Stimulated activated CD8-positive, alpha-beta memory T cell treated with anti-CD3 and anti-CD28 coated beads, Interleukin-12 subunit alpha, Interleukin-12 subunit beta, amount 100 ng/mL, for 24 hours (primary cell): ENCODE results near the gene COASY.
"Not testable (repeated sequence)": the region's sequence is repeated elsewhere in the genome, so short reads cannot be mapped to it uniquely, and the experiment has no call there.

Experiments
- DNase-seq: peaks from one replicate; pipeline ENCODE4 v3.0.0-alpha.2; 2020; ENCODE audit errors: extremely low read depth

The COASY gene

DNA sequence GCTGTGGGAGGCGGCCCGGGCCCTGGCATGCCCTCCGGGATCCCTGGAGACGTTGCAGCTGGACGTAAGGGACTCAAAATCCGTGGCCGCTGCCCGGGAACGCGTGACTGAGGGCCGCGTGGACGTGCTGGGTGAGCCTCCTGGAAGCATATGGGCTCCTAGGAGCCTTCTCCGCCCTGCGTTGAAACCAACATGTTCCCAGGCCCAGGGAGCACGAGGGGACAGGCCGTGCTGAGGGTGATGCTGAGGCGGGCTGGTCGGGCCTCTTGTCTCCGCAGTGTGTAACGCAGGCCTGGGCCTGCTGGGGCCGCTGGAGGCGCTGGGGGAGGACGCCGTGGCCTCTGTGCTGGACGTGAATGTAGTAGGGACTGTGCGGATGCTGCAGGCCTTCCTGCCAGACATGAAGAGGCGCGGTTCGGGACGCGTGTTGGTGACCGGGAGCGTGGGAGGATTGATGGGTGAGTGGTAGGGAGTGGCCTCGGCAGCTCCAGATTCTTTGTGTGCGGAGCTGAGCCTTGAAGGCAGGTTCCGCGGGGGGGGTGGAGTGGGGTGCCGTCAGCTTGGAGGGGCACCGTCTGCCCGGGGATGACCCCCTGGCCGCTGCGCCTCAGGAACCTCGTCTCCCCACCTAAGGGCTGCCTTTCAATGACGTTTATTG lies 8.7 kb upstream of the COASY start:
- DNase-seq, result no peak

DNA sequence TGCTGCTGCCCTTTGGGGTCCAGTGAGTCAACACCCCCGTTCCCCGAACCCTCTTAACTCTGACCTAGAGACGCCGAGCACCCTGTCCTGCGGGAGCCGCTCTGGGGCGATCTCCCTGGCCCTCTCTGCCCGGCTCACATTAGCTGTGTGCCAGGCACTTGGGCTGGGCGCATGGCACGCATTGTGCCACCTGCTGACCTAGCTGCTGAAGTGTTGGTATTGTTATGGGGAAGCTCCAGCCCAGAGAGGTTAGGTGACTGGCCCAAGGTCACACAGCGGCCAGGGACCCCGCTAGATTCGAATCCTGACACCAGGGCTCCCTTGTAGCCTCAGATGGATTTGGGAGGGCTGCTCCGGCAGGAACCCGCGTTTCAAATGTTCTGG lies 8.1 kb upstream of the COASY start:
- no peak for DNase-seq

DNA sequence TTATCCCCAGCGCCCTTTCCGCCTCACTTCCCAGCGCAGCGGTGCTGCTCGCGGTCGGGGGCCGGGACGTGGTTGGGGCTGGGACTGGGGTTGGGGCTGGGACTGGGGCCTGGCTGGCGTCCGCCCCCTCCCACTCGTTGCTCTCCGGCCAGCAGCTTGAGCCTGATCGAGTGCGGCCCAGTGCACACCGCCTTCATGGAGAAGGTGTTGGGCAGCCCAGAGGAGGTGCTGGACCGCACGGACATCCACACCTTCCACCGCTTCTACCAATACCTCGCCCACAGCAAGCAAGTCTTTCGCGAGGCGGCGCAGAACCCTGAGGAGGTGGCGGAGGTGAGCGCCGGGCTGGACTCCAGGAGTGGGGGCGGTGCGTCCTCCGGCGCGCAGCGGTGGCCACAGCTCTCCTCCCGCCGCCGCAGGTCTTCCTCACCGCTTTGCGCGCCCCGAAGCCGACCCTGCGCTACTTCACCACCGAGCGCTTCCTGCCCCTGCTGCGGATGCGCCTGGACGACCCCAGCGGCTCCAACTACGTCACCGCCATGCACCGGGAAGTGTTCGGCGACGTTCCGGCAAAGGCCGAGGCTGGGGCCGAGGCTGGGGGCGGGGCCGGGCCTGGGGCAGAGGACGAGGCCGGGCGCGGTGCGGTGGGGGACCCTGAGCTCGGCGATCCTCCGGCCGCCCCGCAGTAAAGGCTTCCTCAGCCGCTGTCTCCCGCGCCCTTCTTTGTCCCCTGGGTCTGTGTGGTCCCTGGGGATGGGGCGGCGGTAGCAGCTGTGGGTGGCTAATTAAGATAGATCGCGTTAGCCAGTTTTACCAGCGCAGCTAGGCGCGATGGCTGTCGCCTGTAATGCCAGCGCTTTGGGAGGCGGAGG lies 7.5 kb upstream of the COASY start:
- peak; percentile 59 for DNase-seq

- no peak for DNase-seq
These were observed 6.8 kb upstream of the COASY start for GRCh38 chr17:42555122-42555622.

DNA sequence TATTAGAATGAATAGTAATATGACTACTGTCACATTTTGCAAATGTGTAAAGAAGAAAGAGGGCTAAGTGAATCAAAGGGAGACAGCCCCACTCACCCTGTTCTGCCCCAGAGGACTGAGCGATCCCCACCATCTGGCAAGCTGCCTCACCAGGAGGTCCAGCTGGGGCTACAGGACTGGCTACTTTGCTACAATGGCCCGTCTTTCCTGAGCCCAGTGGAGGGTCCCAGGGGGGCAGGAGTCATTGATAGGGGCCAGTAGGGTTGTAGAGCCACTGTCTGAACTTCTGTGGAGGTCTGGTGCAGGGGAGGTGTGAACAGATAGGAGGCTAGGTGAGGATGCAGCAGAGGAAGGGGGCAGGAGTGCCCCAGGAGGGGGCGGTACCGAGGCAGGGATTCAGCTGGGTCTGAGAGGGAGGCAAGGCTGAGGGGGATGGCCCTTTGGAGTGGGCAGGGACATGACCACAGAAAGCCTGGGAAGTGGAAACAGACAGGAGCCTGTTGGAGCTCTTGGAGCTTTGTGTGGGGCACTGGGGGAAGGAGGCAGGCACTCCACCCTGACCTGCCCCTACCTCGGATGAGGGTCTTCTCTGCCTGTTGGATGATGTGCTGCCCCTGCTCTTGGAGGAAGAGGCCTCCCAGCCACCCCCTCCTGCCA lies 5.9 kb upstream of the COASY start:
- not testable (repeated sequence) for DNase-seq

GRCh38 chr17:42559075-42559474 lies 2.9 kb upstream of the COASY start:
- no peak for DNase-seq

DNA sequence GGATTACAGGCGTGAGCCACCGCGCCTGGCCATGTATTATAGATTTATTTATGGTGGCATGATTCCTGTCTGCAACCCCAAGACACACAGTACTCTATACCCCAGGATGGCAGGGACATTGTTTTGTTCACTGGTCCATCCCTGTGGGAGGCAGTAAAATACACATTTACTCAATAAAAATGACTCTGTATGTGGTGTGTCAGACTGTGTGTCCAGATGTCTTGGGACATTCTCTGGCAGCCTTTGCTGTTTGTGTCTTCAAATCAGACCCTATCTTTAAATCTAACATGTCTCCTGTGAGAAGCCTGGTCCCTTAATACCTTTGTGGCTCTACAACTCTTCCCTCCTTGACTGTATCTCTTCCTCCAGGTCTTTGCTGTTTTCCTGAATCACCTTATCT lies 1.7 kb upstream of the COASY start:
- DNase-seq, result no peak

DNA sequence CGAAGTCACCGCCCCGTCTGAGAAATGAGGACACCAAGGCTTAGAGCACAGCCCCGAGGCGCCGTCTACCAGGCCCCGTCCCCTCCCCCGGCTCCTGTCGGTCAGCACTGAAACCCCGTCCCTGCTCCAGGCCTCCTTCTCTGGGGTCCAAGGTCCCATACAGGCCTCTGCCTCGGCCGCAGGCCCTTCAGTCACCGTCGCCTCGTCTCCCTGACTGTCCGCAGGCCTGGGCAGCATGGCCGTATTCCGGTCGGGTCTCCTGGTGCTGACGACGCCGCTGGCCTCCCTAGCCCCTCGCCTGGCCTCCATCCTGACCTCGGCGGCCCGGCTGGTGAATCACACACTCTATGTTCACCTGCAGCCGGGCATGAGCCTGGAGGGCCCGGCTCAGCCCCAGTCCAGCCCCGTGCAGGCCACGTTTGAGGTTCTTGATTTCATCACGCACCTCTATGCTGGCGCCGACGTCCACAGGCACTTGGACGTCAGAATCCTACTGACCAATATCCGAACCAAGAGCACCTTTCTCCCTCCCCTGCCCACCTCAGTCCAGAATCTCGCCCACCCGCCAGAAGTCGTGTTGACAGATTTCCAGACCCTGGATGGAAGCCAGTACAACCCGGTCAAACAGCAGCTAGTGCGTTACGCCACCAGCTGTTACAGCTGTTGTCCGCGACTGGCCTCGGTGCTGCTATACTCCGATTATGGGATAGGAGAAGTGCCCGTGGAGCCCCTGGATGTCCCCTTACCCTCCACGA lies 617 bp downstream of the COASY start:
- DNase-seq, result no peak

- no peak for DNase-seq
These were observed 1.2 kb downstream of the COASY start for GRCh38 chr17:42563143-42563509.

DNA sequence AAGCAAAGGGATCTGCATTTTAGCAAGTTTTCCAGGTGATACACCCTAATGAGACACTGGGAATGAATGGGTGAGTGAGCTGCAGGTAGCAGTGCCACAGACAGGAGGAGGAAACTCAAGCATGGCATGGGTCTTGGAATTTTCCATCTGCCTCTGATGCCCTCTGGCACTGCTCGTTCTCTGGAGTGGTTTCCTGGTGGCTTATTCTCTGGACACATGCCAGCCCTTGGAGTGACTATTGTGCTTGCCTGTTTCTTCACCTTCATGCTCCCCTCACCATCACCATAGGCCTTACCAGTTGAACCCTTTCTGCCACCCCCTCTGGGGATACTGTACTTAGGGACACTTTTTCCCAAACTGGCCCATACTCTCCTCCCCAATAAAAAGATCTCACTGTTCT lies 1.6 kb downstream of the COASY start:
- no peak for DNase-seq

DNA sequence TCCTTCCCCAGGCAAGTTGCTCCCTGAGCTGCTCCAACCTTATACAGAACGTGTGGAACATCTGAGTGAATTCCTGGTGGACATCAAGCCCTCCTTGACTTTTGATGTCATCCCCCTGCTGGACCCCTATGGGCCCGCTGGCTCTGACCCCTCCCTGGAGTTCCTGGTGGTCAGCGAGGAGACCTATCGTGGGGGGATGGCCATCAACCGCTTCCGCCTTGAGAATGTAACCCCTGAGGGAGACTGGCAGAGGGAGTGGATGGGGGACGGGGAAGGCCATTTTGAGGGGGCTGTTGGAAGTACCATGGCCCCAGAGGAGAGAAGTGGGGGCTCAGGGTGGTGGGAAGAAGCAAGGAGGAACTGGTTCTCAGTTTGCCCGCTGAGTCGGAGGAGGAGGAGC lies 2.0 kb downstream of the COASY start:
- DNase-seq, result no peak

DNA sequence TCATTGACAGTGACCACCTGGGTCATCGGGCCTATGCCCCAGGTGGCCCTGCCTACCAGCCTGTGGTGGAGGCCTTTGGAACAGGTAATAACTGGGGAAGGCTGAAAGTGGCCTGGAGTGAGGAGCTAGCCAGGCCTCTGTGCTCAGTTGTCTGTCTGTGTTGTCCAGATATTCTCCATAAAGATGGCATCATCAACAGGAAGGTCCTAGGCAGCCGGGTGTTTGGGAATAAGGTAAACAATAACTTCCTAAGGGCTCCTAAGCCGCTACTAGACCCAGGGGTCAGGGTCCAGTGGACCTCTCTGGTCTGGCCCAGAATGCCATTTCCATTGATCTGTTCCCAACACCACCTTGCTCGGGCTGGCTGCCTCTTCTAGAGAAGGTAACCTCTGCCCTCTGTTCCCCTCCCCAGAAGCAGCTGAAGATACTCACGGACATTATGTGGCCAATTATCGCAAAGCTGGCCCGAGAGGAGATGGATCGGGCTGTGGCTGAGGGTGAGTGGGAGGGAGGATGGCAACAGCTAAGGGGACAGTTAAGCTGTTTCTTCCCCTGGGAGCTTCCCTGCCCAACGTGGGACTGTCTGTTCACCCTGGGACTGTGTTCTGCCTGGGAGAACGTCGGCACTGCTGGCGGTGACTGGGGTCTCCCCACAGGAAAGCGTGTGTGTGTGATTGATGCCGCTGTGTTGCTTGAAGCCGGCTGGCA lies 3.0 kb downstream of the COASY start:
- no peak for DNase-seq

DNA sequence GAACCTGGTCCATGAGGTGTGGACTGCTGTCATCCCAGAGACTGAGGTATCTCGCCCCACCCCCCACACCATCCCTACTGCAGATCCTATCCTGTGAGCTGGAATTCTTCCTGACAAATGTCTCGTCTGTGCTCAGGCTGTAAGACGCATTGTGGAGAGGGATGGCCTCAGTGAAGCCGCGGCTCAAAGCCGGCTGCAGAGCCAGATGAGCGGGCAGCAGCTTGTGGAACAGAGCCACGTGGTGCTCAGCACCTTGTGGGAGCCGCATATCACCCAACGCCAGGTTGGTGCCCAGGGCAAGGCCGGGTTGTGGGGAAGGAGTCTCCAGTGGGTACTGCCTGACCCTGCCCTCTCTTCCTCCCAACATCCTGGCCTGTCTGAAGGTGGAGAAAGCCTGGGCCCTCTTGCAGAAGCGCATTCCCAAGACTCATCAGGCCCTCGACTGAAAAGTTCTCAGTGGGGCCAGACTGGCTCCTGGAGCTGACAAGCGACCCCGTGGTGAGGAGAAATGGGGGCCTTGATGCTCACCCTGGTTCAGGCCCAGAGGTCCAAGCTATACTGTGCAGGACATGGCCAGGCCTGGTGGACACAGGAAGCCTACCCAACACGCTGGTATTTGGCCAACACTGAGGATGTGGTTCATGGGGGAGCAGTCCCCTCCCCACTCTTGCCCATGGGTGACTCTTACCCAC lies 3.7 kb downstream of the COASY start:
- no peak for DNase-seq

DNA sequence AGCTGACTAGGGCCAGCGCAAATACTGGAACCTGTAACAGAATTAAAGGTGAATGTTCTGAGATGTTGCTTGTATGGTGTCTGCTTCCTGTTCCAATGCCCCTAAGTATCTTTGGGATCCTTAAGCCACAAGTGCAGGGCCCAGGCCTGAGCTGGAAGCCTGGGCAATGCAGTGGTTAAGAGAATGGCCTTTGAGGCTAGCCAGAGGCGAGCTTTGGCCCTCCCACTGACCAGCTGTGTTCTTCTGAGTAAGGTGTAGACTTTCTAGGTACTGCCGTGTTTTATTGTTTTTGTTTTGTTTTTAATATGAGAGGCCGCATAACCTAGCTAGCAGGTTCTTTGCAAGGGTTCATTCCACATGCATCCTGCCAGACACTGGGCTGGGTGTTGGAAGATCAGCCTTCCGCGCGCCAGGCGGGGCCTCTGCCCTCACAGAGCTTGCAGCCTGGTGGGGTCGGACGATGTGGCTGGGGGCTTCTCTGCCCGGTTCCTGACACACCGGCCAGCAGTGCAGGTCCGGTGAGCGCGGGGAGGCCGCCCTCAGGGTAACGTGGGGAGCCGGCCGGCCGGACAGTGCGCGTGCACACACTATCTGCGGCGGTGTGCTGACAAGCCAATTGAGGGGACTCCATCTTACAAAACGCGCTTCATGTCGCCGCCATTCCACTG lies 4.4 kb downstream of the COASY start:
- no peak for DNase-seq

GRCh38 chr17:42566883-42567573 lies 5.1 kb downstream of the COASY start, which contains the start of gene MLX:
Gene MLX (plus strand): TSS chr17:42567100. CDS start chr17:42567125, 25 bp downstream.
- DNase-seq, result peak; percentile 90

DNA sequence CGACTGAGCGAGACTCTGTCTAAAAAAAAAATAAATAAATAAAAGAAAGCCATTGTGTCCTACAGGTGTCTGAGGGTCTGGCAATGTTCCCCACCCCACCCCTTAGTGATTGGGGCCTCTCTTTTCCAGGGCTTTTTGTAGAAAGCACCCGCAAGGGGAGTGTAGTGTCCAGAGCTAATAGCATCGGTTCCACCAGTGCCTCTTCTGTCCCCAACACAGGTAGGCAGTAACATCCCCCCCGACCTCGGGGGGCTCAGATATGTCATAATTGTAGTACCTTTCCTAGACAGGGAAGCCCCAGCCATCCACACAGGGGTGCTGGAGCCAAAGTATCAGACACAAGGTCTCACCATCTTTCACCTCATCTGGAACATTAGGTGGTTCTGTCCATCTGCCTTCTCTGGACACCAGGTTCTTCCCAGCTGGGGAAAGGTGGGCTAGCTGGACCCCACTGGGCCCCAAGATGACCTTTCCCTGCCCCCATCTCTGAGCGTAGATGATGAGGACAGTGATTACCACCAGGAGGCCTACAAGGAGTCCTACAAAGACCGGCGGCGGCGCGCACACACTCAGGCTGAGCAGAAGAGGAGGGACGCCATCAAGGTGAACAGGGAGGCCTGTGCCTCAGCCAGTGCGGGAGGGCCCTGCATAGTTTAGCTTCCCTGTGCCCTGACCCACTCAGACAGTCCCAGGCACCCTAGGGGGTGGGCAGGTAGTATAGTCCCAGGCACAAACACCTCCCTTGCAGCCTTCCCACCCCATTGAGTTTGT lies 6.6 kb downstream of the COASY start:
- no peak for DNase-seq

DNA sequence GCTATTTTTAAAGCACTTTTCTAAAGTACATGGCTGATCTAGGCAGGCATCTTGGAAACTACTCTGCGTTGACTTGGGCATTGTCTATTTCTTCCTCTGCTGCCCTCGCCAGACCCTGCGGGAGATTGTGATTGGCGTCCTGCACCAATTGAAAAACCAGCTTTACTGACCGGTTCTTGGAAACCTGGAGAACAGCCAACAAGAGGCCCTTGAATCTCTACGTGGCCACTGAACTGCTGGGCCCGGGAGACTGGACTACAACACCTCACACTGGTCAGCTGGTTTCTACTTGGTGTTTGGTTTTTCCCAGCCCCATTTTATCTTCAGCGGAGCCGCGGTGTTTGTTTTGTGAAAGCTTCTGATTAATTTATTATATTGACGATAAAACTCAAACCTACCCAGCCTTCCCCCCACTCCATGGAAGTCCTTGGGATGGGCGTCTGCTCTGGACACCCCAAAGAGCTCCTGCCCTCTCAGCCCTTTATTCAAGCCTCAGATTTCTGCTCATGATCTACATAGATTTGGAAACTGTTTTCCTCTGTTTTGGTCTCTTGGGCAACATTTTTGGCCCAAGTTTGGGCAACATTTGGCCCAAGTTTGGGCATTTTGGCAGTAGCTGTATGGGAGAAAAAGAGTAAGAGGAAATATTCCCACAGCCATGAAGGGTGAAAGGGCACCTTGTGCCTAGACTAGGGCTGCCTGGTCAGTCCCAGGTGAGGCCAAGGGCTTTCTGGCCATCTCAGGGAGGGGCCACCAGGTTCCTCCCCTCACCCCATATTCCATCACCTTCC lies 9.7 kb downstream of the COASY start:
- DNase-seq, result no peak

DNA sequence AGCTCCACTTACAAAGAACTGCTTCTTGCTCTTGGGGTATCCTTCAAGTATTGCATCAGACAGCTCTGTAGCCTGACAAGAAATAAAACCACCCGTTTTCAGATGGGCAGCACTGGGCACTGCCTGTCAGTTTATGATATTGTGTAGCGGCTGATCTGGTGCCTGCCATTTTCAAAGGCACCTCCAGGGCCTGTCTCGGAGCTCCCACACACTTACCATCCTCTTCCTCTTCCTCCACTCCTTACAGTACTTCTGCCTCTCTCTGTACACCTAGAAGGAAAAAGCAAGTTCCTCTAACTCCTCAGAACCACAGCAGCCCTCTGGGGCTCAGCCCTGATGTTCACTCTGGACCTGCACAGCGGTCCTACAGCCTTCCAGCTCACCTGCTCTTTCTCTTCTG lies 11.1 kb downstream of the COASY start:
- no peak for DNase-seq
